ENCODE measurements around the gene CAPN5. TPM values are rescaled to one million over a fixed set of nuclear protein-coding genes. Genes with fewer than 3 reads are reported as not detected.

Gene CAPN5
- total RNA-seq, 1 donor from 2014 or later: 7.2 TPM

GRCh38 chr11:77031599-77031998, 35.2 kb upstream of the CAPN5 start:
- no peak for DNase-seq
- Histone ChIP-seq H3K9me3 (no peaks in the 10 kb centered on the region), H3K36me3 (no peaks in the 10 kb centered on the region), H3K27me3 (ENCODE audit: low read depth) (peaks cover 6% of the 10 kb centered on the region), H3K27ac (no peak overlapping the region), H3K4me3 (no peak overlapping the region), H3K4me1 (no peaks in the 10 kb centered on the region)
- intact Hi-C loops (cut with DNase I): no loop called here
- TF ChIP-seq CTCF (IDR thresholded peaks at IDR 0.05): no peak
- no peak for ATAC-seq

- ATAC-seq (no peak), DNase-seq (no peak)
- H3K4me3 ChIP-seq: no peak overlapping the region
- H3K4me1 ChIP-seq: peaks cover 9% of the 10 kb centered on the region
- H3K27me3 ChIP-seq (ENCODE audit: low read depth): peaks cover 30% of the 10 kb centered on the region
- H3K9me3 ChIP-seq: no peaks in the 10 kb centered on the region
- no peaks in the 10 kb centered on the region for H3K36me3 ChIP-seq
- H3K27ac ChIP-seq: no peak overlapping the region
- no peak for TF ChIP-seq CTCF (IDR thresholded peaks at IDR 0.05)
- intact Hi-C loops (cut with DNase I): no loop called here
These were observed 31.7 kb upstream of the CAPN5 start for GRCh38 chr11:77035039-77035438.

- H3K27ac ChIP-seq: no peak overlapping the region
- peaks cover 11% of the 10 kb centered on the region for H3K4me1 ChIP-seq
- DNase-seq (no peak), ATAC-seq (peak in 1 of 2 donors; percentile 25)
- peaks cover 35% of the 10 kb centered on the region for H3K27me3 ChIP-seq (ENCODE audit: low read depth)
- H3K9me3 ChIP-seq: no peaks in the 10 kb centered on the region
- TF ChIP-seq CTCF (IDR thresholded peaks at IDR 0.05): no peak
- intact Hi-C loops (cut with DNase I): no loop called here
- H3K4me3 ChIP-seq: no peak overlapping the region
- H3K36me3 ChIP-seq: no peaks in the 10 kb centered on the region
These were observed 31.2 kb upstream of the CAPN5 start for GRCh38 chr11:77035580-77035979.

- intact Hi-C loops (cut with DNase I): no loop called here
- no peak for DNase-seq
- Histone ChIP-seq H3K9me3 (no peaks in the 10 kb centered on the region), H3K27me3 (ENCODE audit: low read depth) (peaks cover 38% of the 10 kb centered on the region), H3K27ac (no peak overlapping the region), H3K4me3 (no peak overlapping the region), H3K36me3 (no peaks in the 10 kb centered on the region), H3K4me1 (peaks cover 11% of the 10 kb centered on the region)
- TF ChIP-seq CTCF (IDR thresholded peaks at IDR 0.05): no peak
- peak in 1 of 2 donors; percentile 79 for ATAC-seq
These were observed 30.4 kb upstream of the CAPN5 start for GRCh38 chr11:77036398-77036797.

GRCh38 chr11:77037057-77037456, 29.7 kb upstream of the CAPN5 start:
- no peak for ATAC-seq
- peaks cover 11% of the 10 kb centered on the region for H3K4me1 ChIP-seq
- H3K9me3 ChIP-seq: no peaks in the 10 kb centered on the region
- no peak overlapping the region for H3K27ac ChIP-seq
- intact Hi-C loops (cut with DNase I): no loop called here
- H3K27me3 ChIP-seq (ENCODE audit: low read depth): peaks cover 43% of the 10 kb centered on the region
- no peak for TF ChIP-seq CTCF (IDR thresholded peaks at IDR 0.05)
- H3K36me3 ChIP-seq: no peaks in the 10 kb centered on the region
- DNase-seq: no peak
- no peak overlapping the region for H3K4me3 ChIP-seq

Data from lower lobe of right lung (tissue), 2 donors.